ENCODE data around the gene MOB3A.

MOB3A gene

DNA sequence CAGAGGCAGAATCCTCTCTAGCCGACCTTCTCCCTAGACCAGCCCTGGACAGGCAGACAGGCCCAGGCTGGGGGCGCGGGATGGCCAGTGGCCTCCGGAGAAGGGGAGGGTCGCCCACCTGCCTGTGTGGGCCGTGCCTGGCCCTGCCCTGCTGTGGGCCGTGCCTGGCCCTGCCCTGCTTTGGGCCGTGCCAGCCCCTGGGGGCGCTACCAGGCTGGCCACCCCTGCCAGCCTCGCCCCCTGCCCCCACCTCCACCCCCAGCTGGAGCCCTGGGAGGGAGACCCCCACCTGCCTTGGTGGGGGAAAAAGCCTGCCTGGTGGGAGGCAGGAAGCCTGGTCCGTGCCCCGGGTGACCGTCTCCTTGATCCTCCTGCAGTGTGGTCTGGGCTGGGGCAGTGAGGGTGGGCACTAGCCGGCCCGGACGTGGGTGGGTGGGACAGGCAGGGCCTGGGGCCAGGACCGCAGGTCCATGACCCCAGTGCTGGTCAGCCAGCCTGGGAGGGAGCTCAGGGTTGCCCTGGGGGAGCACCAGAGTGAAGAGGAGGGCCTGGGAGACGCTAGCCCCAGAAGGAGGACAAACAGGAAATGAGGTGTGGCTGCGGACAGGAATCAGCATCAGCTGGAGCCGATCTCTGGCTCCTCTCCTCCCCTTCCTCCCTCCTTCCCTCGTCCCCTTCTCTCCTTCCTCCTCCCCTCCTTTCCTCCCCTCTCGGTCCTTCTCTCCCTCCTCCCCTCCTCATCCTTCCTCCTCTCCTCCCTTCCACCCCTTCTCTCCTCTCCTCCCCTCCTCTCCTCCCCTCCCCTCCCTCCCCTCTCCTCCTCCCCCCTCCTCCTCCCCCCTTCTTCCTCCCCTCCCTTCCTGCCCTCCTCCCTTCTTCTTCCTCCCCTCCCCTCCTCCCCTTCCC is 39.9 kb downstream of the MOB3A start:
- DNase-seq = no peak

DNA sequence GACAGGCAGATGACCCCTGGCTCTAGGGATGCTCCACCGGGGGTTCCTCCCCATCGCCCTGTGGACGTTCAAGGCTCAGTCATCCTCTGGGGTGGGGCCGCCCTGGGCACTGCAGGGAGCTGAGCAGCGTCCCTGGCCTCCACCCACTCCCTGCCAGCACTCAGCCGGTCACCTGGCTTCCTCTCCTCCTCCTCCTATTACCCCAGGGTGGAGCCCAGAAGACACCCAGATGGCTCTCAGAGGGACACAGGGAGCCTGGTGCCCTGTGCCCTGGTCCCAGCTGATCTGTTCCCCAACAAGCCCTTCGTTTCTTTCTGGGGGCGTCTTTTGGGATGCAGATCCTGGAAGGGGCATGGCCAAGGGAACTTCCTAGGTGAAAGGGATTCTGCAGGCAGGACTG is 41.4 kb downstream of the MOB3A start:
- DNase-seq = no peak

DNA sequence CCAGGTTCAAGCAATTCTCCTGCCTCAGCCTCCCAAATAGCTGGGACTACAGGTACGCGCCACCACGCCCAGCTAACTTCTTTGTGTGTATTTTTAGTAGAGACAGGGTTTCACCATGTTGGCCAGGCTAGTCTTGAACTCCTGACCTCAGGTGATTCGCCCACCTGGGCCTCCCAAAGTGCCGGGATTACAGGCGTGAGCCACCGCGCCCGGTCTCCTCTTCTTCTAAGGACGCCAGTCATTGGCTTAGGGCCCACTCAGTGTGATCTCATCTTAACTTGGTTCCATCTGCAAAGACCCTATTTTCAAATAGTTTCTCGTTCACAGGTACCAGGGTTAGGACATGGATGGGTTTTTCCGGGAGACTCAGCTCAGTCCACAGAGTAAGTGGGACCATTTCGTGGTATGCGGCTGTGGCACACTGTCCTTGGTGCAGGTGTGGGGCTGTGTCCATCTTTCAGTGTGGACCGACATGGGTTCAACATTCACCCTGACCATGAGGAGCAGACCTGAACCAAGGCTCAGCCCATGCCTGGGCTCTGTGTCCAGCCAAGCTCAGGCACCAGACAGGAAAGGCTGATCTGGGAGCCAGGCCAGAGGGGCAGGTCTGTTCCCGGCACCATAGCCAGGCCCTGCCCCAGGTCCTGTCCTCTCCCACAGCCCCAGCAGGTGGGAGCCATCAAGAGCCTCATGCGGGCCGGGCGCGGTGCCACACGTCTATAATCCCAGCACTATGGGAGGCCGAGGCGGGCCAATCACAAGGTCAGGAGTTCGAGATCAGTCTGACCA is 42.3 kb downstream of the MOB3A start:
- DNase-seq = no peak

DNA sequence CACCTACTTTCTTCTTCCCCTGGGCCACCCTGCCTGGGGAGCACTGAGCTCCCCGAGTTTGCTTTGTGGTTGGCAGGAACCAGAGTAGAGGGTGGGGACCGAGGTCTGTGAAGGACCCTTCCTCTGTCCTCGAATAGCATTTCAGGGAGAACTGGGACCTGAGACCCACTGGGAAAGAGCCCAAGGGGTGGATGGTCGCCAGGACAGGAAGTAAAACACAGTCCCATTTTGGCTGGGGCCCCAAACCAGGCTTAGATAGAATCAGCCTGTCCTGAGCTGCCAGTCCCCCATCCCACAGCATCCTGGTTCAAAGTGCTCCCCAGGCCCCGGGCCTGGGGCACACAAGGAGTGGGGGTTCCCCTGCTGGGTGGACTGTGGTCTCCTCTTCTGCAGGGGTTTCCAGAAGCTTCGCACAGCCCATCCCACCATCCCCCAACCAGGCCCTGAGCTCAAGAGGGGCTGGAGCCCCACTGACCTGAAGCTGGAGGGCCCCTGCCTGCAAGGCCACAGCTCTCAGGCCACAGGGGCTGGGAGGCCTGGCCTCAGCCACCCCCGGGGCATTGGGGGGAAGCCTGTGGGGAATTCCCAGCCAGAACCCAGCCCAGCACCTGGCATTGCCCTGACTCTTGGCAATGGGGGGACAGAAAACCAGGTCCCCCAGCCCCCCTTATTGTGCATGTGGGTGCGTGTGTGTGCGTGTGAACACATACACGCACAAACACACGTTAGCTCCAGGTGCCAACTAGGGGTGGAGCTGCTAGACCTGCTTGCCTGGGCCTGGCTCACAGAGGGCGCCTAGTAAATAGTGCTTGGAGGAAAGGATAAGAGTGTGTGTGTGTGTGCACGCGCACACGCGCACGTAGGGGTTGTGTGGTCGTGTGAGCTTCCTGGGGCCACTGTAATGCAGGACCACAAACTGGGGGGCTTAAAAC is 44.1 kb downstream of the MOB3A start:
- peak; percentile 77 to 82 for DNase-seq

DNA sequence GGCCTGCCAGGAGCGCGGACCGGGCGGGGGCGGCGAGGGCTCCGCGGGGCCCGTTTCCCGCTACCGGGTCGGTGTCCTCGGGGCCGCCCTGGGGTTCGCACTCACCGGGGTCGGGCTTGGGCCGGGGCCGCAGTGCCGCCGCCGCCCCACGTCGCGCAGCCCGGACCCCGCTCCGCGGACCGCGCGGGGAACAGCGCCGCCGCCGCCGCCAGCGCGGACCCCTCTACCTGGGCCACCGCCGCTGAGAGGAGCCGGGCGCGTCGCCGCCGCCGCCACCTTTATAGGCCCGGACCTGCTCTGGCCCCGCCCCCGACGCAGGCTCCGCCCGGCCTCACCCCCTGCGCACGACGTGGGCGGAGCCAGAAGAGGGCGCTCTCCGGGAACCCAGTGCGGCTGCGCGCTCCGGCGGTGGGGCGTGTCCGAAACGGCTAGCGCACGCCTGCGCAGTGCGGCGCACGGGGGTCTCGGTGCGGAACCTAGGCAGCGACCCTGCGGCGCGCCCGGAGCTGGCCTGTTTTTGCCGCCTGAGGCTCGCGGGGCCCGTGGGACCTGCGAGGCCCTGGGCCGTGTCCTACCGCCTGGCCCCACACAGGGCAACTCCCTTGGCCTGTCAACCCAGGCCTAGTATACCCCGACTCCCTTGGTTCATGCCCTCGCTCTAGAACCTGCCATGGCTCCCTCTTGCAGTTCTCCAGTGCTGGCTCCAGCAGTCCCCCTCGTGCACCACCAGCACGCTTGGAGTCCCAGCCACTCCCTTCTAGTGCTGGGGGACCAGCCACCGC is 44.9 kb downstream of the MOB3A start, which contains the start of gene MKNK2:
Gene MKNK2 (minus strand): TSS at position 254 of the 782 bp plus-strand sequence. CDS start 393 bp downstream, outside the sequence.
- peak; percentile 90 to 92 for DNase-seq

DNA sequence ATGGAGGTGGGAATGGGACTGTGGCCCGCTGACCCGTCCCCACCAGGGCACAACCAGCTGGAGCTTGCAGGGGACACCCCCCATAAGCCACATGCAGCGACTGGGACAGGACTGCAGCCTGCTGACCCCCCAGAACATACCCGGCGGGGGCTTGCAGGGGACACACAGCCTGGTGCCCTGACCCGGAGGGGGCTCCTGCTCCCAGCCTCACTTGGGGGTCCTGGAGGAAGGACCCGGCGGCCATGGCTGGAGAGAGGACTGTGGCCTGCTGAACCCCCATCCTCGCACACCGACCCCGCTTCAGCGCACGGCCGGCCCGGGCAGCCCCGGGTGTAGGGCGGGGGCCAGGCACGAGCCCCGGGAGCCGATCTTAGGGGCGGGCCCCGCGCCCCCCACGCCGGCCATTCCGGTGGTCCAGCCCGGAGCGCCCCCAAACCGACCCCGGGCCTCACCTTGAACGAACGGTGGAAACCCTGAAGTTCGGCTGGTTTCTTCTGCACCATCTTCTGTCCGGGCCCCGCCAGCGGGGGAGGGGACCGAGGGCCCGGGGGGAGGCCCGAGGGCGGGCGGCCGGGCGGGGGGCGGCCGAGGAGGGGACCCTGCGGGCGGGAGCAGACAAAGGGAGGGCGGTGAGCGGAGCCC is 45.7 kb downstream of the MOB3A start:
- no peak for DNase-seq

DNA sequence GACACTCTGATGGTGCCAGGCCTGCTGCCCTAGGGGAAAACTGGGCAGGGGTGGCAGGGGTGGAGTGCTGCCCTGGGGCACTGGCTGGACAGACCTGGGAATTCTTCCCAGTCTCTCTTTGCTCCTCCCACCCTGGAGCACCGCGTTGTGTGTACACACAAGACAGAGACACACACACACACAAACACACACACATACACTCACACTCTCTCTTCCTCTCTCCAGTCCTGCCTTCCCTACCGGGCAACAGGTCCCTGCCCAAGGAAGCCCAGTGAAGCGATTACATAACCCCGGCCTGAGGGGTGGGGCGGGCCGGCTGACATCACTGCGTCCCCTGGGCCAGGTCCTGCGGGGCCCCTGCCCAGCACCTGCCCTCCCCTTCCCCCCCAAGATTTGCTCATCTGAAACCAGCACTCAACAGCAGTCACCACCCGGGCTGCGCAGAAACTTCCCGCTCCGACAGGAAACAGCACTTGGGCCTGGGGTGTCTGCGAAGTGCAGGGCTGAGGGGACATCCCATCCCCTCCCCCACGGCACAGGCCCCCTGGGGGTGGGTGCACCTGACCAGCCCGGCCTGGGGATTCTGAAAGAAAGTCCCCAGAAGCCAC is 46.3 kb downstream of the MOB3A start:
- DNase-seq = peak; percentile 72 to 88

DNA sequence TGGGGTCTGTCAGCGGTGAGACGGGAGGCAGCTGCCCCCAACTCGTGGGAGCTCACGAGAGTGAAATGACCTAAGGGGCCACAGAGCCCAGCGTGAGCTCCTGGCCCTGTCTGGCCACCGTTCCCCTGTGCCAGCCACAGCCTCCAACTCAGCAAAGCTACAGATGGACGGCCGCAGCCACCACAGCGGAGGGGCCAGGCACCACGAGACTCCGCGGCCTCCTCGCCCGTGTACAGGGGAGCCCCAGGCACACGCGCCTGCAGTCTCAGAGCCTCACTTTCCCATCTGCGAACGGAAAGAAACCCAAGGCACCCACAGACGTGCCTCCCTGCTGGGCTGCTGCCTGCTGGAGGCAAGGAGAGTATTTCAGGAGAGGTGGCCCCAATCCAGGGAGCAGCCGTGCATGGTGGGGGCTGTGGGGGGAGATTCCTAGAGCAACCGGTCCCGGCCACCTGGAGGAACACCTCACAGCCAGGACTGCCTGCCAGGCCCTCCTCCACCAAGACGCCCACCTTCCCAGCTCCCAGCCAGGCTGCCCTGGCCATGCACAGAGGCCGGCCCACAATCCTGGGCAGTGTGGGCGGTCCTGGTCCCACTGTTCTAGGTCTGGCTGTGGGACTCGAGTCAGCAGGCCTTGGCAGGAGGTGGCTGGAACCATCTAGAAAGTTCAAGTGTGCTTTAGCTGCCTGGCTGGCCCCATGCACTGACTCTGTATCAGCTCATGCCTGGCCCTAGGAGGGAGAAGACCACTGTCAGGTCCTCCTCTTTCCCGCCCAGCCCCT is 47.0 kb downstream of the MOB3A start:
- no peak for DNase-seq

DNA sequence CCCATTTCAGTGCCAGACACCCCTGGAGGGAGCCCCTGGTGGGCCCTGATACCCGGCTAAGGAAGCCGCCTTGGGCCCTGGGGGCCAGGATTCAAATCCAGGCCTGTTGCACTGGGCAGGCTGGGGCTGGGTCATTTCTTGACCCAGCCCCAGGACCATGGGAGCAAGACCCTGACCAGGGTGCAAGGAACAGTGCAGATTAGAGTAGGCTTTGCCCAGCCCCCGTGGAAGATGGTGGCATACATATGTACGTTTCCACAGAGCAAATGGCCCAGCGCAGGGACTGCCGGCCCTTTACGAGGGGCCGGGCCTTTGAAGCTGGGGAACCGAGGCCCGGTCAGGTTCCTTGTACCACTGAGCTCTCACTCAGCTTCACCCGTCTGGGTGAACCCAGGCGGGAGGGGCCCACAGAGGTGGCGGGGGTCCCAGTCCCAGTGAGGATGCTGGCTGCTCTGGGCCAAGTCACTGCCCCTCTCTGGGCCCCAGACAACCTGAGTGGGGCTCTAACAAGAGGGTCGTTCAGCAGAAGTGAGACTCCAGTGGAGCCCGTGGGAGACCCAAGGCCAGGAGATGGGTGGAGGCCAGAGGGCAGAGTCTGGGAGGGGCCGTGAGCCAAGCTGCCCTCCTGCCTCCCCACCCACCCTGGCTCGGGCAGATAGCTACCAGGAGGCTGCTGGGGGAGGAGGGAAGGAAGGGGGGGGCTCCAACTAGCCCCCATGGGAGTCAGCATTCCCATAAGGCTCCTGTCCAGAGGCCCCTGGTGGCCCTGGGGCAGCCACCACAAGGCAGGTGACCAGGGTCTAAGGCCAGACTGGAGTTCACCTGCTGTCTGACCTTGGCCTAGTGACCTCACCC is 47.8 kb downstream of the MOB3A start:
- no peak for DNase-seq

DNA sequence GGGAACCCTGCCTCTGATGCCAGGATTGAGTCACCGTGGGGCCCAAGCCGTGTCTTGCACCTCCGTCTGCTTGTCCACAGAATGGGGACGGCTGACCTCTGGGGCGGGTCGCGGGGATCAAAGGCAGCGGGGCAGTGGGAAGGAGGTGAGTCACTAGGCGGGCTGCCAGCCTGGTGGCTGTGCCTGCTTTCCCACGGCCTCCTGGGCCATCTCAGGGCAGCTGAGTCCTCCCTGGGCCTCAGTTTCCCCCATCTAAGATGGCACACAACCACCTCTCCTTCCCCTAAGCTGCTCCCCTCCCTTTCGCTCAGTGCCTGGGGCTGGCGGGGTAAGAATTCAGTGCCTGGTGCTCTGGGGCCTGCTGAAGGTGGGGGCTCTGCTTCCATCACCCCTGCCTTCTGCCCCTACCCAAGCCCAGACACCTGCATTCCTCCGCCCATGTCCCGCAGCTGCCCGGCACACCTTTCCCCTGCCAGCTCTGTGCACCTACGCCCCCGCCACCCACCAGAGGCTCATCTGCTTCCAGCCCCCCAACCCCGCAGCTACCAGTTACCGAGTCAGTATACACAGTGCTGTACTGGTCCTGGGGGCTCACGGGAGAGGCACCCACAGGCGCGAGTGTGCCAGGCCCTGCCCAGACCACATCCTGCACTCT is 48.5 kb downstream of the MOB3A start:
- DNase-seq = no peak

DNA sequence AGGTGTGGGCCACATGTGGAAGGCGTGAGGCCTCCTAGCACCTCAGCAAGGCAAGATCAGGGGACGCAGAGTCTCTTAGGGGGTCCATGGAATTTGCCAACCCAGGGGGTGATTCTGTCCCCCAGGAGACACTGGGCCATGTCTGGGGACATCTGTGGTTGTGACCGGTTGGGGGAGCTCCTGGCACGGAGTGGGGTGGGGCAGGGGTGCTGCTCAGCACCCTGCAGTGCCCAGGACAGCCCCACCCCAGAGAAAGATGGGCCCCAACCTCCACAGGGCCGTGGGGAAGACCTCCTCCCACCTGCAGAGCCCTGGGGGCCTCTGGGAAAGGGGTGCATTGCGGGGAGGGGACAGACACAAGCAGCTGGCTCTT is 49.1 kb downstream of the MOB3A start:
- no peak for DNase-seq

DNA sequence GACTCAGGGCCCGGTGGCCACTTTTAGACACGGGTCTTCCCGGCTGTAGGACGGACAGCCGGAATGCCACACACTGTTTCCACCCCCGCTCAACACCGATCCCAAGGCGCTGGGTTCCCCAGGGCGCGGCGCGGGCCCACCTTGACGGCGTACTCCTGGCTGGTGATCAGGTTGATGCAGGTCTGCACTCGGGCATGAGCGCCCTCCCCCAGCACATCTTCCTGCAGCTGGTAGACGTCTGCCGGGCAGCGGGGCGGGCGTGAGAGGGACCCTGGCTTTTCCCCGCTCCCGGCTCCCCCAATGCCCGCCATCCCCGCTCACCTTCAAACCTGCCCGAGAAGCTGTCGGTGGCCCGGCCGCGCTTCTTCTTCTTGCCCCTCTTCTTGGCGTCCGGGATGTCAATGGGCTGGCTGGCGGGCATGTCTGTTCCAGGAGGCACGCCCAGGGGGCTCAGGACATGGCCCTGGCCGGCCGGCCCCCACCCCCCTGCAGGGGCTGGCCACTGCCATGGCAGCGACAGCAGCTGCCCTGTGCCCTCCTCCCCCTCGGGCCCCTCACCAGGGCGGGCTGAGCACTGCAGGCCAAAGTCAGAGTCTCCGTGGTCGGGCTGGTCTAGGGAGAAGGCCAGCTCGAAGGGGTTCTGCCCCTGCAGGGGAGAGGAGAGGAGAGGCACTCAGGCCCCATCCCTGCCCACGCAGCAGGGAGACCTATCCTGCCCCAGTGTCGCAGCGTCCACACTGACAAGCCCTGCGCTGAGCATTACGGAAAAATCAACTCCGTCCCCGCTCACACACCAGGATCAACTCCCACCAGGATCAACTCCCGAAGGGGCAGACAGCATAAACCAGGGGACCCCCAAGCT is 49.8 kb downstream of the MOB3A start:
- no peak for DNase-seq

DNA sequence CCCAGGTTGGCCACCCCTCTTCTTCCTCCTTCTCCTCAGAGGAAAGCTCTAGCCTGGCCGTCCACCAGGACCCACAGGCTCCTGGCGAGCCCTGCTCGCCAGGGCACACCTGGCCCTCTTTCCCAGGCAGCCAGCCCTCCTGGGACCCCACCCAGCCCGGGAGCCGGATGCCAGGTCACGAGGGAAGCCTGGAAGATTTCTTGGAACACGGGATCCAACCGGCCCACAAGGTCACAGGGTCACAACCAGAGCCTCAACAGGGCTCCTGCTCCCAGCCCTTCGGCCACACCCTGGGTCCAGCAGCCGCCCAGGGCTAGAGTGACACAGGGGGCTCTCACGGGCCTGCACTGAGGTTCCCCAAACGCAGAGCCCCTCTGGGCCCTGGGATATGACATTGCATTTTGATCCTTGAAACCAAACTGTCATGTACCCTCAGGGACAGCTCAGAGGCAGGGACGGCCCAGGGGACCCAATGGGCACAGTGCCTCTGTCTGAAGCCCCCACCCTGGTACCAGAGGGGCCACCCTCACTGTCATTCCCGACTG is 50.6 kb downstream of the MOB3A start:
- DNase-seq = no peak

DNA sequence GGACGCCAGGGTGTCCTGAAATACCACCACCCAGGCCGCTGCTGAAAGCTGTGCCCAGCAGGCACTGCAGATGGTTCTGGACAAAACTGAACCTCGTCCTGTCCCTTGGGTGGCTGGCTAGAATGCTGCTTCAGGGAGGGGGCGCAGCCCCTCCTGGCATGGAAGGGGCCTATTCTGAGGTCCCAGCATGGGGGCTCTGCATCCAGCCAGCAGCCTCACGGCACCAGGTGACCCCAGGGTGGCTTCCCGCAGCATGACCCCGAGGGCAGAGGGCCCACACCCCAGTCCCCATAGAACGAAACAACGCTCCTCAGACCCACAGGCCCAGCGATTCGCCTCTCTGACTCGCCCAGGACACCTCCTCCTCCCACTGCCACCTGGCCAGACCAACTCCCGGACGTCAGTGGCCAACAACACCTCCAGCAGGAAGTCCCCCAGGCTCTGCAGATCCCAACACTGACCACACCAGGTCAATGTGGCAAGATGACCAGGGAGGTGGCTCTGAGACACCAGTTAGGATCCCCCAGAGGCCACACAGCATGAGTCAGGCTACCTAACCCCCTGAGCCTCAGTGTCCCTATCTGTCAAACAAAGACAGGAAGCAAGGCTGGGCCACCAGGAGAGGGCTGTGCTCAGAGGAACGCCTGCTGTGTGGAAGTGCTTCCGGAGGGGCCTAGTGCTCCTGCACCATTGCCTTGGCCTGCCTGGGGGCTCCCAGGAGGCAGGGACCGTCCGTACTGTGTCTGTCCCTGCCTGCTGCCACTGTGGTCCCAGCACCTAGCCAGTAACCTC is 51.2 kb downstream of the MOB3A start:
- DNase-seq = no peak

DNA sequence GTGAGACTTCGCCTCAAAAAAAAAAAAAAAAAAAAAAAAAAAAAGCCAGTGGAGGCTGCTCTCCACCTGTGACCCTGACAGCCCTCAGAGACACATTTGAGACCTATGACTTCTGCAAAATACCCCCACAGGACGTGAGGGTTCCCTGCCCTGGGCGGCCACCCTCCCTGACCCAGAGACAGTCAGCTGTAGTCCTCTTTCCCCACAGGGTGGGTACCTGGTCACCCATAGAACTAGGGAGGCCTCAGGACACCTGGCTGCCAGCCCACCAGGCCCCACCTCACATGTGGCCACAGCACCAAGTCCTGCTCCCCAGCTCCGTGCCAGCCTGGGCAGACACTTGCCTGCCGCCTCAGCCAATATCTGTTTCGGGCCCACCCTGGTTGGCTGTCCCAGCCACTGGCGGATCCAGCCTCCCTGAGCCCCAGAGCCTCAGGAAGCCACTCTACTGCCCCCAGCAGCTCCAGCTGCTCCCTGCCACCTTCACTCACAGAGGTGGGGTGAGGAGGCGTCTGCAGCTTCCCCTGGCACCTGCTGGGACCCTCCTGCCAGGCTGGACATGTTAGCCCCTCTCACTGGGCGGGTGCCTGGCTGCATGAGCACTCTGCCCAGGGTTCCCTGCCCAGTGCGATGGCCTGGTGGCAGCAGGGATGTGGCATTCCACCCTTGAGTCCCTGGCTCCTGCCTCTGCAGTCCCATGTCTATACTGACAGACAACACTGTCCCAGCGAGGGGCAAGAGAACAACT is 52.0 kb downstream of the MOB3A start:
- no peak for DNase-seq

DNA sequence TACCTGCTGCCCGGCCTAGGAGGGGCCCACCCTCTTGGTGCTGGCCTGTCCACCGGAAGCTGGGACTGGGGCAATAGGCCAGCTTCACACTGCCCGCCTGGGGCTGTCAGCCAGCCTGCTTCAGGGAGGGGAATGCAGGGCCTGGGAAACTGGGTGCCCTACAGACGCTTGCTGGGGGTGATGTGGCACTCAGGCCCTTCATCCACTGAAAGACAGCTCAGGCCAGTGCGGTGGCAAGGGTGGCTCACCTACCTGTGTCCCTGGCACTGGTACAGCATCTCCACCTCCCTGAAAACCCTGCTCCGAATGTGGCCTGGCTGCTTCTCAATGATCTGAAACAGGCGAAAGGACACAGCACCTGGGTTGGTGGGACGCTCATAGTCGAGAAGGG is 52.9 kb downstream of the MOB3A start:
- no peak for DNase-seq

Measured in CD4-positive, alpha-beta T cell treated with Interleukin-1 beta for 1 hour (primary cell).